Psoas muscle (tissue), 8 donors: ENCODE data around the gene RABGAP1L. TPM values are rescaled to one million over a fixed set of nuclear protein-coding genes. Genes with fewer than 3 reads are reported as not detected.

Source experiments
- ATAC-seq, 4 donors: fragments of 200-7000 bp; cut with Tn5 transposase; one replicate each; pipeline ENCODE4 v1.9.1; 2020; ENCODE audit warnings: moderate library complexity in 3 of 4, mild to moderate bottlenecking in 2 of 4
- DNase-seq, 2 donors: peaks; one replicate each; pipeline ENCODE4 v3.0.0-alpha.2; 2020
- H3K27ac ChIP-seq: fragments of 200-600 bp; one replicate; pipeline ENCODE4 v1.8.0; 2022
- H3K27me3 ChIP-seq, 3 donors: fragments of 200-600 bp in 1 of 3; one replicate each; pipeline versions ENCODE4 v1.6.1 to v1.8.0; 2013 to 2022; ENCODE audit warnings: low read length in 2 of 3, mild to moderate bottlenecking in 2 of 3, moderate library complexity in 1 of 3; ENCODE audit not compliant: insufficient read depth in 3 of 3
- H3K36me3 ChIP-seq, 2 donors: fragments of 200-600 bp in 1 of 2; one replicate each; pipeline versions ENCODE4 v1.6.1 to v1.8.0; 2013 to 2022; ENCODE audit warnings: low read depth in 1 of 2, mild to moderate bottlenecking in 1 of 2, moderate library complexity in 1 of 2; ENCODE audit not compliant: insufficient read depth in 1 of 2
- H3K4me1 ChIP-seq: fragments of 200-600 bp; one replicate; pipeline ENCODE4 v1.8.0; 2022
- H3K4me3 ChIP-seq: fragments of 200-600 bp; one replicate; pipeline ENCODE4 v1.8.0; 2022; ENCODE audit warnings: mild to moderate bottlenecking
- H3K9me3 ChIP-seq: fragments of 200-600 bp; one replicate; pipeline ENCODE4 v1.8.0; 2022
- CTCF ChIP-seq: fragments of 200-600 bp; IDR thresholded peaks from one replicate; pipeline ENCODE4 v1.8.0; 2022; ENCODE audit warnings: antibody characterized with exemption
- WGBS, 3 donors: extraction: QIAGEN DNeasy Blood & Tissue Kit; methylation state at CpG; one replicate each; pipeline versions ENCODE4 v1.1.6 to v1.1.7; 2013; 5-methylcytosine and 5-hydroxymethylcytosine counted together
- intact Hi-C, 2 donors: fragments of 100-400 bp; cut with DNase I; formaldehyde crosslinking; loops; one replicate each; pipeline versions ENCODE4 v1.11.0 to v1.14.2; 2022
- polyA plus RNA-seq, 3 donors: library from polyadenylated mRNA; stranded (reverse); fragments of 200-250 nt; gene quantifications; one replicate each; pipeline ENCODE4 v1.2.3, GENCODE V29; 2013
- total RNA-seq, 4 donors: library from RNA; stranded (reverse); fragmentation: NEBNext Ultra II Directional in 2 of 4; extraction: Animal tissue kit (Norgen Biotek cat#: 25700) in 2 of 4; gene quantifications; one replicate each; pipeline versions ENCODE4 v1.2.1 to v1.2.4, GENCODE V29; 2021 to 2023
- donor health status: healthy with polysubstance abuse.
- donor health status: DM: no; HTN: no; CAD: no; lungs with moderate emphysema.
- donor health status: Bipolar disorder and iron deficiency.
- donor health status: healthy.
- donor health status: DM: yes; HTN: yes; CAD: no.
- donor health status: DM: no; HTN: no; CAD: no.
- donor health status: DM: no; HTN: no; CAD: no.
- donor health status: DM: yes; HTN: yes; CAD: no.

RABGAP1L gene
- total and polyA plus RNA-seq, 7 donors = 2.9 to 14.4 (median 8.7) TPM

GRCh38 chr1:174789399-174789798 lies 630.1 kb downstream of the RABGAP1L start:
- no peak for ATAC-seq
- no peak for DNase-seq
- Histone ChIP-seq H3K4me1 (peaks cover 5% of the 10 kb centered on the region), H3K4me3 (no peak overlapping the region), H3K27ac (no peak overlapping the region), H3K27me3 (no peaks in the 10 kb centered on the region), H3K36me3 (no peaks in the 10 kb centered on the region), H3K9me3 (no peaks in the 10 kb centered on the region)
- TF ChIP-seq CTCF = no peak
- WGBS, 3 donors = 83 to 94% (median 89%) methylated on average over 1 of the region's 1 CpG
- intact Hi-C loops = no loop called here

GRCh38 chr1:174791863-174792262 lies 632.5 kb downstream of the RABGAP1L start:
- H3K27ac ChIP-seq = no peak overlapping the region
- H3K4me1 ChIP-seq = peaks cover 5% of the 10 kb centered on the region
- no peak for TF ChIP-seq CTCF
- intact Hi-C loops = no loop called here
- H3K9me3 ChIP-seq = no peaks in the 10 kb centered on the region
- WGBS, 3 donors = 26 to 40% (median 27%) methylated on average over 2 of the region's 2 CpGs
- H3K36me3 ChIP-seq = no peaks in the 10 kb centered on the region
- ATAC-seq (no peak), DNase-seq (no peak)
- H3K4me3 ChIP-seq = no peak overlapping the region
- H3K27me3 ChIP-seq = no peaks in the 10 kb centered on the region

GRCh38 chr1:174794861-174795260 lies 635.5 kb downstream of the RABGAP1L start:
- no peaks in the 10 kb centered on the region for H3K36me3 ChIP-seq
- no peak for TF ChIP-seq CTCF
- ATAC-seq (no peak), DNase-seq (no peak)
- 96 to 100% (median 98%) methylated on average over 1 of the region's 1 CpG for WGBS, 3 donors
- H3K9me3 ChIP-seq = no peaks in the 10 kb centered on the region
- H3K27ac ChIP-seq = no peak overlapping the region
- no peaks in the 10 kb centered on the region for H3K27me3 ChIP-seq
- peaks cover 5% of the 10 kb centered on the region for H3K4me1 ChIP-seq
- H3K4me3 ChIP-seq = no peak overlapping the region
- intact Hi-C loops = no loop called here

- DNase-seq (no peak), ATAC-seq (no peak)
- H3K36me3 ChIP-seq = no peaks in the 10 kb centered on the region
- intact Hi-C loops = no loop called here
- no peak overlapping the region for H3K27ac ChIP-seq
- no peak overlapping the region for H3K4me3 ChIP-seq
- H3K4me1 ChIP-seq = peaks cover 12% of the 10 kb centered on the region
- no peaks in the 10 kb centered on the region for H3K27me3 ChIP-seq
- no peak for TF ChIP-seq CTCF
- 83 to 88% (median 84%) methylated on average over 2 of the region's 2 CpGs for WGBS, 3 donors
- H3K9me3 ChIP-seq = no peaks in the 10 kb centered on the region
These were observed 636.5 kb downstream of the RABGAP1L start for GRCh38 chr1:174795806-174796205.

- ATAC-seq (no peak), DNase-seq (no peak)
- no peak for TF ChIP-seq CTCF
- Histone ChIP-seq H3K4me1 (peaks cover 12% of the 10 kb centered on the region), H3K27me3 (no peaks in the 10 kb centered on the region), H3K4me3 (no peak overlapping the region), H3K9me3 (no peaks in the 10 kb centered on the region), H3K27ac (no peak overlapping the region), H3K36me3 (no peaks in the 10 kb centered on the region)
- WGBS, 3 donors = 95 to 100% (median 98%) methylated on average over 2 of the region's 2 CpGs
- intact Hi-C loops = no loop called here
These were observed 638.1 kb downstream of the RABGAP1L start for GRCh38 chr1:174797398-174797797.
